ENCODE results near the gene NGDN. TPM values are rescaled to one million over a fixed set of nuclear protein-coding genes. Genes with fewer than 3 reads are reported as not detected.

NGDN gene
- polyA plus RNA-seq, 1 of the 3 experiments (the other 2 are of a cell fraction): 64.3 TPM

- Histone ChIP-seq H2AFZ (ENCODE audit: low read depth) (no peak overlapping the region), H3K36me3 (replicated peaks in 1 of 2; ENCODE audit: control insufficient read depth in 1 of 2, insufficient read depth in 2 of 2, low read length in 1 of 2) (peaks cover 0 to 6% of the 10 kb centered on the region in 2 experiments), H3K4me3 (ENCODE audit: low read depth in 2 of 2, low read length in 1 of 2) (no peak overlapping the region), H3K9me2 (no peaks in the 10 kb centered on the region), H3F3A (replicated peaks; ENCODE audit: insufficient read depth) (no peaks in the 10 kb centered on the region), H3K9ac (no peak overlapping the region), H3K9me3 (no peaks in the 10 kb centered on the region), H3K79me2 (ENCODE audit: insufficient read depth) (no peaks in the 10 kb centered on the region), H3K27ac (ENCODE audit: low read depth in 2 of 2, low read length in 1 of 2) (no peak overlapping the region), H3K4me1 (ENCODE audit: control insufficient read depth in 1 of 2, insufficient read depth in 2 of 2, low read depth in 1 of 2, low read length in 1 of 2) (no peaks in the 10 kb centered on the region), H3K4me2 (no peak overlapping the region), H3K27me3 (ENCODE audit: insufficient read depth) (no peaks in the 10 kb centered on the region), H4K20me1 (ENCODE audit: insufficient read depth) (no peaks in the 10 kb centered on the region)
- 85% methylated on average over 11 of the region's 20 CpGs for WGBS (ENCODE audit: low lambda C conversion rate)
- no peak for DNase-seq
- ChIA-PET CTCF (interaction anchor here (1.1 to 2.9 kb wide), 4 partner anchors 11 to 44 kb away, joined by 3 to 11 read pairs (median 8); no protein-coding TSS in a partner anchor), POLR2A (interaction anchor here (1.2 kb wide), 1 partner anchor 9 kb away, joined by 4 read pairs; no protein-coding TSS in a partner anchor)
- TF ChIP-seq CHD2 (IDR thresholded peaks at IDR 0.05; ENCODE audit: low read length, partially characterized antibody) (no peak), RFX5 (IDR thresholded peaks at IDR 0.05; ENCODE audit: low read length) (no peak), POLR2AphosphoS5 (IDR thresholded peaks at IDR 0.05; ENCODE audit: low read depth, low read length) (no peak), NFIC (IDR thresholded peaks at IDR 0.05; ENCODE audit: borderline replicate concordance) (no peak), TAF1 (IDR thresholded peaks at IDR 0.05; ENCODE audit: borderline replicate concordance, low read depth, low read length) (no peak)
- TF ChIP-seq, protein P1, sequence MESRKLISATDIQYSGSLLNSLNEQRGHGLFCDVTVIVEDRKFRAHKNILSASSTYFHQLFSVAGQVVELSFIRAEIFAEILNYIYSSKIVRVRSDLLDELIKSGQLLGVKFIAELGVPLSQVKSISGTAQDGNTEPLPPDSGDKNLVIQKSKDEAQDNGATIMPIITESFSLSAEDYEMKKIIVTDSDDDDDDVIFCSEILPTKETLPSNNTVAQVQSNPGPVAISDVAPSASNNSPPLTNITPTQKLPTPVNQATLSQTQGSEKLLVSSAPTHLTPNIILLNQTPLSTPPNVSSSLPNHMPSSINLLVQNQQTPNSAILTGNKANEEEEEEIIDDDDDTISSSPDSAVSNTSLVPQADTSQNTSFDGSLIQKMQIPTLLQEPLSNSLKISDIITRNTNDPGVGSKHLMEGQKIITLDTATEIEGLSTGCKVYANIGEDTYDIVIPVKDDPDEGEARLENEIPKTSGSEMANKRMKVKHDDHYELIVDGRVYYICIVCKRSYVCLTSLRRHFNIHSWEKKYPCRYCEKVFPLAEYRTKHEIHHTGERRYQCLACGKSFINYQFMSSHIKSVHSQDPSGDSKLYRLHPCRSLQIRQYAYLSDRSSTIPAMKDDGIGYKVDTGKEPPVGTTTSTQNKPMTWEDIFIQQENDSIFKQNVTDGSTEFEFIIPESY (IDR thresholded peaks at IDR 0.05; ENCODE audit: borderline replicate concordance, low read depth): no peak
- TF ChIP-seq, protein P2, sequence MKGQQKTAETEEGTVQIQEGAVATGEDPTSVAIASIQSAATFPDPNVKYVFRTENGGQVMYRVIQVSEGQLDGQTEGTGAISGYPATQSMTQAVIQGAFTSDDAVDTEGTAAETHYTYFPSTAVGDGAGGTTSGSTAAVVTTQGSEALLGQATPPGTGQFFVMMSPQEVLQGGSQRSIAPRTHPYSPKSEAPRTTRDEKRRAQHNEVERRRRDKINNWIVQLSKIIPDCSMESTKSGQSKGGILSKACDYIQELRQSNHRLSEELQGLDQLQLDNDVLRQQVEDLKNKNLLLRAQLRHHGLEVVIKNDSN (IDR thresholded peaks at IDR 0.05; ENCODE audit: borderline replicate concordance, low read depth): no peak
- TF ChIP-seq, protein P3, sequence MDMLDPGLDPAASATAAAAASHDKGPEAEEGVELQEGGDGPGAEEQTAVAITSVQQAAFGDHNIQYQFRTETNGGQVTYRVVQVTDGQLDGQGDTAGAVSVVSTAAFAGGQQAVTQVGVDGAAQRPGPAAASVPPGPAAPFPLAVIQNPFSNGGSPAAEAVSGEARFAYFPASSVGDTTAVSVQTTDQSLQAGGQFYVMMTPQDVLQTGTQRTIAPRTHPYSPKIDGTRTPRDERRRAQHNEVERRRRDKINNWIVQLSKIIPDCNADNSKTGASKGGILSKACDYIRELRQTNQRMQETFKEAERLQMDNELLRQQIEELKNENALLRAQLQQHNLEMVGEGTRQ (IDR thresholded peaks at IDR 0.05; ENCODE audit: borderline replicate concordance, low read depth, low read length): no peak
These were observed 52.5 kb downstream of the NGDN start for GRCh38 chr14:23521785-23522640.

DNA sequence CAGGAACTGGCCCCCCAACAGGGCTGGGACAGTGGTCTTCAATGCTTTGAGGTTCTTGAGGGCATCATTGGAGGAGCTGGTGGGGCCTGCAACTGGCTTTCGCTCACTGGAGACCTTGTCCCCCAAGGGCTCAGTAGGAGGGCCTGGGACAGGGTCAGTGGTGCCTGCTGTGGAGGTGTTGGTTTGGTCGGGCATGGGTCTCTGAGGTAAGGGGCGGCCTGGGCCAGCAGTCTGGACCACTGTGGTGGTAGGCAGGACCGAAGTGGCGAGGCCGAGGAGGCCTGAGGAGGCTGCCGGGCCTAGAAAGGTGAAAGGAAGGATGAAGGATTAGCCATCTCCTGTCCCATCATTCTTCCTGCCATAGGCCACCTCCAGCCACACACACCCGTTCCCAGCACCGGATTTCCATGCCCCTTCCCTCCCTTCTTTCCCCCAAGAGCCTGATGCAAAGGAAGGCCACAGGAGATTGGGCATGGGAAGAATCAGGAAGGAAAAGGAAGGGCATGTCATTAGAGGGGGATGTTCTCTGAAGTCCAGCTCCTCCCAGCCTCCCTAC, 53.2 kb downstream of the NGDN start:
- H3K27me3 ChIP-seq (ENCODE audit: insufficient read depth): no peaks in the 10 kb centered on the region
- no peak overlapping the region for H3K27ac ChIP-seq (ENCODE audit: low read depth in 2 of 2, low read length in 1 of 2)
- WGBS (ENCODE audit: low lambda C conversion rate): 79% methylated on average over 8 of the region's 9 CpGs
- H3K9me3 ChIP-seq: no peaks in the 10 kb centered on the region
- no peaks in the 10 kb centered on the region for H3K4me1 ChIP-seq (ENCODE audit: control insufficient read depth in 1 of 2, insufficient read depth in 2 of 2, low read depth in 1 of 2, low read length in 1 of 2)
- ChIA-PET POLR2A (interaction anchor here (1.2 kb wide), 1 partner anchor 9 kb away, joined by 4 read pairs; no protein-coding TSS in a partner anchor), CTCF (interaction anchor here (1.1 to 2.9 kb wide), 5 partner anchors 8 to 45 kb away, joined by 3 to 11 read pairs (median 7); no protein-coding TSS in a partner anchor)
- H3K4me2 ChIP-seq: no peak overlapping the region
- H3K4me3 ChIP-seq (ENCODE audit: low read depth in 2 of 2, low read length in 1 of 2): no peak overlapping the region
- no peaks in the 10 kb centered on the region for H3F3A ChIP-seq (replicated peaks; ENCODE audit: insufficient read depth)
- peaks cover 0 to 6% of the 10 kb centered on the region in 2 experiments for H3K36me3 ChIP-seq (replicated peaks in 1 of 2; ENCODE audit: control insufficient read depth in 1 of 2, insufficient read depth in 2 of 2, low read length in 1 of 2)
- DNase-seq: no peak
- H3K9ac ChIP-seq: no peak overlapping the region
- no peak overlapping the region for H2AFZ ChIP-seq (ENCODE audit: low read depth)
- no peaks in the 10 kb centered on the region for H4K20me1 ChIP-seq (ENCODE audit: insufficient read depth)
- TF ChIP-seq NFIC (IDR thresholded peaks at IDR 0.05; ENCODE audit: borderline replicate concordance): no peak
- TF ChIP-seq CHD2 (IDR thresholded peaks at IDR 0.05; ENCODE audit: low read length, partially characterized antibody): no peak
- no peak for TF ChIP-seq RFX5 (IDR thresholded peaks at IDR 0.05; ENCODE audit: low read length)
- TF ChIP-seq, protein P2 (IDR thresholded peaks at IDR 0.05; ENCODE audit: borderline replicate concordance, low read depth): no peak
- TF ChIP-seq FOSL2 (IDR thresholded peaks at IDR 0.05; ENCODE audit: borderline replicate concordance, low read depth): no peak
- no peaks in the 10 kb centered on the region for H3K79me2 ChIP-seq (ENCODE audit: insufficient read depth)
- no peaks in the 10 kb centered on the region for H3K9me2 ChIP-seq

All from SK-N-SH (cell line).